Bladder microvascular endothelial cell (primary cell): ENCODE results near the gene PRKCH. TPM values are rescaled to one million over a fixed set of nuclear protein-coding genes. Genes with fewer than 3 reads are reported as not detected.

Source experiments
- total RNA-seq: library from RNA; depleted of rRNA; stranded (reverse); fragments of >200 nt; gene quantifications from 2 replicates; pipeline ENCODE4 v1.2.3, GENCODE V29; 2014

The PRKCH gene
- 226 and 458 TPM in 2 replicates for total RNA-seq

DNA sequence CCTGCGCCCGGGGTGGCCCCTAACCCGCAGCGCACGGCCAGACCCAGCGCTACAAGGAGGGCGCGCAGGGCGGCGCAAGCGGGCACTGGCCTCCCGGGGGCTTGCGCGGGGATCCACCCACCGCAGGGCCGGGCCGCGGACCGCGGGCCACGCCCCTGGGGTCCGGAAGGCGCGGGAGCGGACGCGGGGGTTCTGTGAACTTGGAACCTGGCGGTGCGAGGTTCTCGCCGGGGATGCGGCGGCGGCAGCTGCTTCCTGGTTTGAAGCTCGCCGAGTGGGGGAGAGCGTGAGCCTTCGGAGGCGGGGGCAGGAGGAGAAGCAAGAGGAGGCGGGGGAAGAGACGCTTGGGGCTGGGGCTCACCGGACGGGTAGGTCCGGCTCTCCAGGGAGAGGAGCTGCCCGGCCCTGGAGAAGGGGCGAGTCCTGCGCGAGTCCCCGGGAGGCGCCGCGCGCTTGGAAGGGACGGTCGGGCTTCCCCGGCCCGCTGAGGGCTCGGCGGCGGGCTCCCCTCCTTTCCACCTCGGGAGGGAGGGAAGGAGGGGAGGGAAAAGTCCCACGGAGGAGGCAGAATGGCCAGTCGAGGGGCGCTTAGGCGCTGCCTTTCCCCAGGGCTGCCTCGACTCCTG, at the start of gene PRKCH:
TSS of gene PRKCH (plus strand) at position 195 of the 626 bp plus-strand sequence. CDS start 523 bp downstream, outside the sequence.

DNA sequence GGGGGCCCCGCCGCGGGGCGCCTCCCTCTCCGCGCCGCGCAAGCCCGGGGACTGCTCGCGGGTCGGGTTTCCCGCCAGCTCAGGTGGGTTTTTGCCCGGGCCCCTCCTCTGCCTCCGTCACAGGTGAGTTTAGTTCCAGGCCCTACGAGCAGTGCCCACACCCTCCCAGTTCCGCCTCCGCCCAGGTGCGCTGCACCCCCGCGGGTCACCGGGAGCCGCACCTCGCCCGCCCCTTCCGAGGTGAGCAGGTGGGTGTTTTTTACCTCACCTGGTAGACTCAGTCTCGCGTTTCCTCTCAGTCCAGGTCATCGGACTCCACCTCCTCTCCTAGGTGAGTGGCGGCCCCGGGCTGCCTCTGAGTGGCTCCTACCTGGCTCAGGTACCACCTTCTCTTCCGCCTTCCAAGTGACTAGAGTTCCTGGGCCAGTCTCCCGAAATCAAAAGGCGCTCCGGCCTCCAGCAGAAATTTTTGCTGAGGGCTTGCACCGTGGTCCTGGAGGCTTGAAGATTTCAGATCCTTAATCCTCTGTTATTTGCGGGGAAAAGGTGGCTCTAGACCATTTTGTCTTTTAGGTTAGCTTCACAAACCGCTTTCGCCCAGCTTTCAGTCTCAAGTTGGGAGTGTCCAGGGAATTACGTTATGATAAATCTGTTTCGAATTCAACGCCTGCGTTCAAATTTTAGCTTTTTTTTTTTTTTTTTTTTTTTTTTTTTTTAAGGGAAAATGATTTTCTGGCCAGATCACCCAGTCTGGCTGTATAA, 40.0 kb upstream of the PRKCH start, which contains the start of gene TMEM30B:
TSS of gene TMEM30B (minus strand) at position 153 of the 762 bp plus-strand sequence. CDS start 191 bp downstream, outside the sequence.

Other genes with a start within 250 kb of the PRKCH start
- gene TMEM30B, start 40.2 kb upstream of the PRKCH start, total RNA-seq: under 0.01 and 0.19 TPM in 2 replicates